Mesangial cell (primary cell): Measurements from ENCODE around the gene CISH. TPM values are rescaled to one million over a fixed set of nuclear protein-coding genes. Genes with fewer than 3 reads are reported as not detected.

Experiments used
- total RNA-seq: library from RNA; depleted of rRNA; stranded (reverse); fragments of >200 nt; gene quantifications from 2 replicates; pipeline ENCODE4 v1.2.3, GENCODE V29; 2015

CISH gene
- 2.9 and 5.3 TPM in 2 replicates for total RNA-seq

DNA sequence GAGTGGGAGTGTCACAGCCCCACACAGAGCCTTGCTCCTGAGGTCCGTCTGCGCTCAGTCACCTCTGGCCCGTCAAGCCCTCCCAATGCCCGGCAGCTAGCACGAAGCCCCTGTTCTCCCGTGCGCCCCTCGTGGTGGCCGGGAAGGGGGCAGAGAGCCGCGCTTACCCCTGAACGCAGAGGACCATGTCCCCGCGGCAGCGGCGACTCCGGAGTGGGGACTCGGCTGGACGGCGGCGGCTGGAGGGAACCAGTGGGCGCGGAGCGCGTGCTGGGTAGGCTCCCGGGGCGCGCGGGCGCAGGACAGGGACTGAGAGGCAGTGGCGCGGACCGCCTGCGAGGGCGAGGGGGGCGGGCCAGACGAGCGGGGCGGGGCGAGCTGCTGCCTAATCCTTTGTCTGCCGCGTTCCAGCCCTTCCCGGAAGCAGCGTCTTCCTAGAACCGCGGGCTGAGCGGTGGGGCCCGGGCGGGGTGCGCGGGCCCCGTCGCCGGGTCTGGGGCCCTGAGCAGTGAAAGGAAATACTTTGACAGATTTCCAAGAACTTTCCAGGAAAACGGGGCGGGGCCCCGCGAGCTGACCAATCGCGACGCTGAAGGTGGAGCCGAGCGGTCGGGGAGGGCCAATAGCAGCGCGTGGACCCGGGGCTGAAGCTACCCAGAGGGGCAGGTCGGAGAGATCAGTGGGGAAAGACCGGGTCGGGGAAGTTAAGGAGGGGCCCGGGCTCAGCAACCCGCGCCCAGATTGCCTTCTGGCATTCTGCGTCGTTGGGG, at the start of gene CISH:
Gene CISH, minus strand, starts transcription at position 311 of the 770 bp plus-strand sequence. Its CDS starts 124 bp downstream, at position 187.

GRCh38 chr3:50617096-50617791, 5.7 kb upstream of the CISH start, which contains the start of gene MAPKAPK3:
MAPKAPK3 (plus strand) TSS chr3:50617151; CDS start chr3:50617566, 415 bp downstream.

GRCh38 chr3:50568947-50569749, 42.4 kb downstream of the CISH start, which contains the start of gene HEMK1:
HEMK1 (plus strand) TSS chr3:50569522; CDS start chr3:50571105, 1,583 bp downstream.

DNA sequence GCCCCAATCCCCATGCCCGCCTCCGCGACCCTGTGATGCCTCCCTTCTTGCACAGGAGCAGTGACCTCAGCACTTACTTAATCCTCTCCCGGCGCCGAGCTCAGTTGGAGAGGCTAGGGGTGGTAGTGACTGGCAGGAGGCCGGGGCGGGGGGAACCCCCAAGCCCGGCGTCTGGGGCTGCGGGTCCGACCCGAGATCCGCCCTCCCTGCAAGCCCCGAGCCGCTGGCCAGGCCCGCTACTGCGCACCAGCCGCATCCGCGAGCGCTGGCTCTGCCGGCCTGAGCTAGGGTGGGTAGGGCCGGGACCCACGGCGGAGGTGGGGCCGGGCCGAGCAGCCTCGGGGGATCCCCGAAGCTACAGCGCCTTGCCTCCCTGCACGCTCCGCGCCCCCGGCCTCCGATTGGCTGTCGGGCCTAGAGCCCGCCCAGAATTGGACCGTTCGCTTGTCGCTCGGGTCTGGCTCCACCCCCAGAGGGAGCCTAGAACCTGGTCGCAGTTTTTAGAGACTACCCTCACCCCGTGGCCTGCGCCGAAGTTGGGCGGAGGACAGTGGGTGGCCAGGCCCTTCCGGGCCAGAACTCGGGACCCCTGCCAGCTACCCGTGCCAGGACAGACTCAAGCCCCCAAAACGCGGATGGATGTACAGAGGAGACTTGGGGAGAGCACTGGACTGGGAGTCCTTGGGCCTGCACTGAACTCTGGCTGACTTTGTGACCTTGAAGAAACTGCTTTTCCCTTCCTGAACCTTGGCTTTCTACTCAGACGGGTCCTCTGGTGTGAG, 44.0 kb downstream of the CISH start, which contains the start of gene C3orf18:
Gene C3orf18, minus strand, starts transcription at position 362 of the 782 bp plus-strand sequence. CDS start 2,048 bp downstream, outside the sequence.

Other genes starting within 250 kb of the CISH start
- 0.16 and 1.1 TPM in 2 replicates for gene CACNA2D2, start 108.1 kb downstream of the CISH start, total RNA-seq
- gene C3orf18, start 44.0 kb downstream of the CISH start, total RNA-seq: 8.1 and 13.7 TPM in 2 replicates
- gene HEMK1, start 42.3 kb downstream of the CISH start, total RNA-seq: 11.4 and 15.1 TPM in 2 replicates
- 45.3 and 65.3 TPM in 2 replicates for gene MAPKAPK3, start 5.4 kb upstream of the CISH start, total RNA-seq
- gene DOCK3, start 63.2 kb upstream of the CISH start, total RNA-seq: 0.13 and 0.16 TPM in 2 replicates